GM12864 (cell line): Measurements from ENCODE around the gene BPI.

Experiments
- DNase-seq: peaks from one replicate; pipeline ENCODE4 v3.0.0-alpha.2; 2011; ENCODE audit warnings: low read depth
- H3K4me3 ChIP-seq: 2 replicates; pipeline ENCODE4 v1.5.1; 2011; ENCODE audit warnings: mild to moderate bottlenecking, low read depth, low read length, control low read depth
- CTCF ChIP-seq: IDR thresholded peaks from 2 replicates; pipeline ENCODE4 v1.5.1; 2011; ENCODE audit warnings: low read depth, mild to moderate bottlenecking, moderate library complexity, low read length, control low read depth, inconsistent platforms; ENCODE audit errors: missing control alignments

BPI gene

GRCh38 chr20:38269715-38270114, 34.2 kb upstream of the BPI start:
- H3K4me3 ChIP-seq = no peak overlapping the region
- TF ChIP-seq CTCF = no peak
- no peak for DNase-seq

- no peak for TF ChIP-seq CTCF
- no peak overlapping the region for H3K4me3 ChIP-seq
- no peak for DNase-seq
Observed at GRCh38 chr20:38270869-38271605, 32.9 kb upstream of the BPI start.

- no peak for DNase-seq
- no peak for TF ChIP-seq CTCF
- H3K4me3 ChIP-seq = no peak overlapping the region
Observed at GRCh38 chr20:38271608-38272120, 32.3 kb upstream of the BPI start.

GRCh38 chr20:38272398-38272797, 31.6 kb upstream of the BPI start:
- no peak overlapping the region for H3K4me3 ChIP-seq
- DNase-seq = no peak
- no peak for TF ChIP-seq CTCF

GRCh38 chr20:38272961-38273360, 31.0 kb upstream of the BPI start:
- TF ChIP-seq CTCF = no peak
- H3K4me3 ChIP-seq = no peak overlapping the region
- DNase-seq = no peak

GRCh38 chr20:38275815-38276550, 28.0 kb upstream of the BPI start:
- DNase-seq = no peak
- no peak overlapping the region for H3K4me3 ChIP-seq
- TF ChIP-seq CTCF = no peak
